GM23338 (cell line): Measurements from ENCODE around the gene GLS. TPM values are rescaled to one million over a fixed set of nuclear protein-coding genes. Genes with fewer than 3 reads are reported as not detected.

Source experiments
- ATAC-seq: fragments of 200-7000 bp; cut with Tn5 transposase; 3 replicates; pipeline ENCODE4 v1.9.1; 2020
- DNase-seq: peaks from one replicate; pipeline ENCODE4 v3.0.0-alpha.2; 2015; ENCODE audit warnings: low spot score
- H2AFZ ChIP-seq: fragments of 200-600 bp; sonication (generic); 2 replicates; pipeline ENCODE4 v1.8.0; 2016; ENCODE audit warnings: antibody characterized with exemption, mild to moderate bottlenecking, moderate library complexity
- H3F3A ChIP-seq: fragments of 200-600 bp; sonication (generic); replicated peaks from 2 replicates; pipeline ENCODE4 v1.8.0; 2017; ENCODE audit warnings: antibody characterized with exemption, mixed run types, low read depth
- H3K27ac ChIP-seq: fragments of 200-600 bp; sonication (generic); 2 replicates; pipeline ENCODE4 v1.6.1; 2016; ENCODE audit warnings: low read depth
- H3K27me3 ChIP-seq: fragments of 200-600 bp; sonication (generic); 2 replicates; pipeline ENCODE4 v1.8.0; 2016; ENCODE audit warnings: mild to moderate bottlenecking, mixed run types, moderate library complexity; ENCODE audit not compliant: insufficient read depth
- H3K36me3 ChIP-seq: fragments of 200-600 bp; sonication (generic); 2 replicates; pipeline ENCODE4 v1.8.0; 2016; ENCODE audit warnings: mild to moderate bottlenecking; ENCODE audit not compliant: insufficient read depth
- H3K4me1 ChIP-seq: fragments of 200-600 bp; sonication (generic); 2 replicates; pipeline ENCODE4 v1.8.0; 2016; ENCODE audit warnings: mild to moderate bottlenecking, moderate library complexity; ENCODE audit not compliant: insufficient read depth
- H3K4me2 ChIP-seq: fragments of 200-600 bp; sonication (generic); 2 replicates; pipeline ENCODE4 v1.7.1; 2017; ENCODE audit warnings: mixed run types
- H3K4me3 ChIP-seq: fragments of 200-600 bp; sonication (generic); 2 replicates; pipeline ENCODE4 v1.6.1; 2016; ENCODE audit warnings: mixed run types
- H3K79me2 ChIP-seq: fragments of 200-600 bp; sonication (generic); replicated peaks from 2 replicates; pipeline ENCODE4 v1.8.0; 2017; ENCODE audit warnings: mild to moderate bottlenecking; ENCODE audit not compliant: insufficient read depth
- H3K9me2 ChIP-seq: fragments of 200-600 bp; sonication (generic); 2 replicates; pipeline ENCODE4 v1.8.0; 2017; ENCODE audit not compliant: insufficient read depth
- H4K20me1 ChIP-seq: fragments of 200-600 bp; sonication (generic); replicated peaks from 2 replicates; pipeline ENCODE4 v1.8.0; 2017; ENCODE audit warnings: mild to moderate bottlenecking; ENCODE audit not compliant: insufficient read depth
- H3K27ac Mint-ChIP-seq: 2 replicates; pipeline ENCODE4 v1.8.0; 2020; ENCODE audit warnings: inconsistent platforms, mild to moderate bottlenecking, moderate library complexity, mixed read lengths
- H3K27me3 Mint-ChIP-seq: 3 replicates; pipeline ENCODE4 v1.8.0; 2022; ENCODE audit warnings: low read depth, mild to moderate bottlenecking, moderate library complexity, mixed read lengths, inconsistent platforms; ENCODE audit not compliant: insufficient read depth, poor library complexity
- H3K36me3 Mint-ChIP-seq: 3 replicates; pipeline ENCODE4 v1.8.0; 2021; ENCODE audit warnings: low read depth, mild to moderate bottlenecking, inconsistent platforms, moderate library complexity, mixed read lengths
- H3K4me1 Mint-ChIP-seq: 3 replicates; pipeline ENCODE4 v1.8.0; 2020; ENCODE audit warnings: mild to moderate bottlenecking, inconsistent platforms, mixed read lengths
- H3K4me3 Mint-ChIP-seq: 3 replicates; pipeline ENCODE4 v1.8.0; 2021; ENCODE audit warnings: moderate library complexity, mild to moderate bottlenecking, inconsistent platforms, mixed read lengths
- H3K9me3 Mint-ChIP-seq: 3 replicates; pipeline ENCODE4 v1.8.0; 2020; ENCODE audit warnings: moderate library complexity, mild to moderate bottlenecking, inconsistent platforms, mixed read lengths
- CREB1 ChIP-seq: fragments of 250-450 bp; sonication (Bioruptor Pico); IDR thresholded peaks from 2 replicates; pipeline ENCODE4 v1.5.0; 2020; ENCODE audit warnings: low read depth, mild to moderate bottlenecking, moderate library complexity
- CTCF ChIP-seq, 2 experiments: fragments of 200-600 bp in 1 of 2; sonication (generic) in 1 of 2; conservative IDR thresholded peaks; 2 replicates each; pipeline versions ENCODE4 v1.5.1 to v1.6.1; 2016 to 2017; ENCODE audit warnings: antibody characterized with exemption in 2 of 2, low read depth in 2 of 2, mild to moderate bottlenecking in 2 of 2, moderate library complexity in 1 of 2
- ETS1 ChIP-seq: IDR thresholded peaks from 2 replicates; pipeline ENCODE4 v1.6.1; 2016; ENCODE audit warnings: antibody characterized with exemption
- EZH2phosphoT487 ChIP-seq: fragments of 200-600 bp; sonication (generic); IDR thresholded peaks from one replicate; pipeline ENCODE4 v1.8.1; 2018; ENCODE audit warnings: antibody characterized with exemption; ENCODE audit not compliant: unreplicated experiment
- JUNB ChIP-seq: IDR thresholded peaks from one replicate; pipeline ENCODE4 v1.6.1; 2016; ENCODE audit warnings: antibody characterized with exemption; ENCODE audit not compliant: unreplicated experiment
- NANOG ChIP-seq: IDR thresholded peaks from 2 replicates; pipeline ENCODE4 v1.6.1; 2016; ENCODE audit warnings: antibody characterized with exemption, borderline replicate concordance
- POLR2AphosphoS5 ChIP-seq: IDR thresholded peaks from 2 replicates; pipeline ENCODE4 v1.6.1; 2016; ENCODE audit warnings: antibody characterized with exemption, low read depth
- STAT1 ChIP-seq: IDR thresholded peaks from one replicate; pipeline ENCODE4 v1.6.1; 2016; ENCODE audit warnings: antibody characterized with exemption; ENCODE audit not compliant: unreplicated experiment
- ZNF114 ChIP-seq: fragments of 250-450 bp; sonication (Bioruptor Pico); IDR thresholded peaks from 2 replicates; pipeline ENCODE4 v1.5.0; 2020; ENCODE audit warnings: mild to moderate bottlenecking, moderate library complexity
- ZNF331 ChIP-seq: fragments of 250-450 bp; sonication (Bioruptor Pico); IDR thresholded peaks from 2 replicates; pipeline ENCODE4 v1.5.0; 2020; ENCODE audit warnings: low read depth, mild to moderate bottlenecking, moderate library complexity
- ZNF462 ChIP-seq: fragments of 250-450 bp; sonication (Bioruptor Pico); IDR thresholded peaks from 2 replicates; pipeline ENCODE4 v1.5.0; 2020; ENCODE audit warnings: mild to moderate bottlenecking, moderate library complexity
- polyA plus RNA-seq: library from polyadenylated mRNA; unstranded; fragments of >200 nt; fragmentation: Nextera tagmentation; extraction: Ambion mirVana; gene quantifications from 2 replicates; pipeline ENCODE4 v1.2.1, GENCODE V29; 2016
- total RNA-seq: library from RNA; depleted of rRNA; stranded (reverse); fragments of >200 nt; shearing (Covaris generic); gene quantifications from 2 replicates; pipeline ENCODE4 v1.2.3, GENCODE V29; 2014

GLS gene
- total and polyA plus RNA-seq, 2 experiments from 2014 or later, result 38.1 to 172 TPM

GRCh38 chr2:190875891-190876290 is 4.7 kb upstream of the GLS start:
- Histone ChIP-seq H3K4me3 (no peak overlapping the region), H3F3A (no peaks in the 10 kb centered on the region), H3K4me1 (peaks cover 2% of the 10 kb centered on the region), H3K79me2 (no peaks in the 10 kb centered on the region), H3K27me3 (no peaks in the 10 kb centered on the region), H3K36me3 (no peaks in the 10 kb centered on the region), H3K27ac (no peak overlapping the region), H2AFZ (no peak overlapping the region), H3K9me2 (peaks cover 7% of the 10 kb centered on the region), H4K20me1 (no peaks in the 10 kb centered on the region), H3K4me2 (no peak overlapping the region)
- Mint-ChIP-seq H3K4me3 (no peak overlapping the region), H3K4me1 (peaks cover 10% of the 10 kb centered on the region), H3K27ac (peak overlapping the region; percentile 46), H3K27me3 (peaks cover 3% of the 10 kb centered on the region), H3K36me3 (peaks cover 6% of the 10 kb centered on the region; the same call in 2 of the 3 replicates), H3K9me3 (peaks cover 2% of the 10 kb centered on the region; the same call in 1 of the 3 replicates)
- DNase-seq (no peak), ATAC-seq (no peak)
- TF ChIP-seq CREB1 (CRISPR knock-in tag) (no peak), ZNF331 (CRISPR knock-in tag) (no peak), POLR2AphosphoS5 (no peak), NANOG (no peak), EZH2phosphoT487 (no peak), CTCF (conservative IDR thresholded peaks at IDR 0.05; ENCODE audit: low read depth in 2 of 2) (no peak), JUNB (no peak), STAT1 (no peak), ZNF114 (CRISPR knock-in tag) (no peak), ZNF462 (CRISPR knock-in tag) (no peak), ETS1 (no peak)
